Hepatocyte (in vitro differentiated cells): ENCODE results near the gene IQCN. TPM values are rescaled to one million over a fixed set of nuclear protein-coding genes. Genes with fewer than 3 reads are reported as not detected.

Experiments used
- DNase-seq: peaks from one replicate; pipeline ENCODE4 v3.0.0-alpha.2; 2016; ENCODE audit warnings: low spot score
- H2AFZ ChIP-seq: fragments of 200-600 bp; sonication (generic); 2 replicates; pipeline ENCODE4 v1.6.0; 2016; ENCODE audit warnings: antibody characterized with exemption, mild to moderate bottlenecking
- H3K27ac ChIP-seq: fragments of 200-600 bp; sonication (generic); 2 replicates; pipeline ENCODE4 v1.5.1; 2016; ENCODE audit warnings: mild to moderate bottlenecking
- H3K27me3 ChIP-seq: fragments of 200-600 bp; sonication (generic); 2 replicates; pipeline ENCODE4 v1.6.1; 2016
- H3K36me3 ChIP-seq: fragments of 200-600 bp; sonication (generic); replicated peaks from 2 replicates; pipeline ENCODE4 v1.5.1; 2016; ENCODE audit warnings: low read depth; ENCODE audit not compliant: insufficient read depth
- H3K4me1 ChIP-seq: fragments of 200-600 bp; sonication (generic); 2 replicates; pipeline ENCODE4 v1.5.1; 2016; ENCODE audit warnings: mild to moderate bottlenecking, moderate library complexity; ENCODE audit not compliant: insufficient read depth
- H3K4me2 ChIP-seq: fragments of 200-600 bp; sonication (generic); 2 replicates; pipeline ENCODE4 v1.6.0; 2016
- H3K4me3 ChIP-seq: fragments of 200-600 bp; sonication (generic); 2 replicates; pipeline ENCODE4 v1.5.1; 2016; ENCODE audit warnings: mild to moderate bottlenecking
- H3K79me2 ChIP-seq: fragments of 200-600 bp; sonication (generic); 2 replicates; pipeline ENCODE4 v1.6.0; 2017; ENCODE audit warnings: mild to moderate bottlenecking
- H3K9me2 ChIP-seq: fragments of 200-600 bp; sonication (generic); replicated peaks from 2 replicates; pipeline ENCODE4 v1.6.0; 2017; ENCODE audit warnings: mild to moderate bottlenecking; ENCODE audit not compliant: insufficient read depth
- H3K9me3 ChIP-seq: fragments of 200-600 bp; sonication (generic); 2 replicates; pipeline ENCODE4 v1.5.1; 2016; ENCODE audit warnings: low read depth, mild to moderate bottlenecking
- H4K20me1 ChIP-seq: fragments of 200-600 bp; sonication (generic); 2 replicates; pipeline ENCODE4 v1.6.0; 2016; ENCODE audit warnings: mild to moderate bottlenecking; ENCODE audit not compliant: insufficient read depth, poor library complexity, severe bottlenecking
- CTCF ChIP-seq: fragments of 200-600 bp; sonication (generic); IDR thresholded peaks from 2 replicates; pipeline ENCODE4 v1.5.1; 2016; ENCODE audit warnings: antibody characterized with exemption, mild to moderate bottlenecking; ENCODE audit not compliant: poor library complexity
- EZH2 ChIP-seq: fragments of 200-600 bp; sonication (generic); IDR thresholded peaks from 2 replicates; pipeline ENCODE4 v1.6.1; 2016; ENCODE audit warnings: antibody characterized with exemption, mild to moderate bottlenecking, borderline replicate concordance
- EZH2phosphoT487 ChIP-seq: fragments of 200-600 bp; sonication (generic); IDR thresholded peaks from one replicate; pipeline ENCODE4 v1.6.1; 2018; ENCODE audit warnings: antibody characterized with exemption, mild to moderate bottlenecking, low read depth, moderate library complexity; ENCODE audit not compliant: unreplicated experiment, severe bottlenecking
- WGBS: methylation state at CpG from one replicate; pipeline ENCODE4 v1.1.6; 2016; ENCODE audit warnings: low lambda C conversion rate; ENCODE audit errors: missing lambda C conversion rate; 5-methylcytosine and 5-hydroxymethylcytosine counted together
- polyA plus RNA-seq: library from polyadenylated mRNA; unstranded; fragments of >200 nt; fragmentation: Nextera tagmentation; extraction: Ambion mirVana; gene quantifications from 2 replicates; pipeline ENCODE4 v1.2.1, GENCODE V29; 2016
- total RNA-seq: library from RNA; depleted of rRNA; stranded (reverse); fragments of >200 nt; gene quantifications from 2 replicates; pipeline ENCODE4 v1.2.3, GENCODE V29; 2014

The IQCN gene
- total and polyA plus RNA-seq, 2 experiments from 2014 or later: 1.5 to 3.7 TPM

GRCh38 chr19:18261474-18261873, 12.8 kb downstream of the IQCN start:
- H3K27me3 ChIP-seq: no peaks in the 10 kb centered on the region
- H2AFZ ChIP-seq: no peak overlapping the region
- H4K20me1 ChIP-seq: no peaks in the 10 kb centered on the region
- H3K79me2 ChIP-seq: no peaks in the 10 kb centered on the region
- H3K4me2 ChIP-seq: no peak overlapping the region
- 88% methylated on average over 2 of the region's 2 CpGs for WGBS
- no peaks in the 10 kb centered on the region for H3K9me3 ChIP-seq
- TF ChIP-seq EZH2 (no peak), EZH2phosphoT487 (no peak), CTCF (no peak)
- no peaks in the 10 kb centered on the region for H3K4me1 ChIP-seq
- no peaks in the 10 kb centered on the region for H3K36me3 ChIP-seq
- no peak overlapping the region for H3K27ac ChIP-seq
- H3K9me2 ChIP-seq: no peaks in the 10 kb centered on the region
- DNase-seq: peak; percentile 4
- H3K4me3 ChIP-seq: no peak overlapping the region

GRCh38 chr19:18259893-18260292, 14.4 kb downstream of the IQCN start:
- Histone ChIP-seq H2AFZ (no peak overlapping the region), H3K36me3 (no peaks in the 10 kb centered on the region), H3K4me1 (no peaks in the 10 kb centered on the region), H3K4me3 (no peak overlapping the region), H3K4me2 (no peak overlapping the region), H3K27ac (no peak overlapping the region), H3K9me2 (no peaks in the 10 kb centered on the region), H3K9me3 (no peaks in the 10 kb centered on the region), H4K20me1 (no peaks in the 10 kb centered on the region), H3K27me3 (peaks cover 1% of the 10 kb centered on the region), H3K79me2 (no peaks in the 10 kb centered on the region)
- TF ChIP-seq EZH2: no peak
- no peak for TF ChIP-seq EZH2phosphoT487
- no peak for TF ChIP-seq CTCF
- no peak for DNase-seq
- 99% methylated on average over 4 of the region's 4 CpGs for WGBS

GRCh38 chr19:18257503-18258470, 16.5 kb downstream of the IQCN start:
- H3K27ac ChIP-seq: no peak overlapping the region
- no peaks in the 10 kb centered on the region for H3K9me3 ChIP-seq
- no peaks in the 10 kb centered on the region for H3K4me1 ChIP-seq
- no peak overlapping the region for H3K4me2 ChIP-seq
- WGBS: 92% methylated on average over 54 of the region's 55 CpGs
- no peak overlapping the region for H2AFZ ChIP-seq
- DNase-seq: peak; percentile 4
- H3K27me3 ChIP-seq: peaks cover 14% of the 10 kb centered on the region
- no peak overlapping the region for H3K4me3 ChIP-seq
- no peaks in the 10 kb centered on the region for H4K20me1 ChIP-seq
- H3K79me2 ChIP-seq: no peaks in the 10 kb centered on the region
- no peaks in the 10 kb centered on the region for H3K9me2 ChIP-seq
- TF ChIP-seq CTCF (no peak), EZH2 (no peak), EZH2phosphoT487 (no peak)
- no peaks in the 10 kb centered on the region for H3K36me3 ChIP-seq
